ENCODE measurements around the gene POU2F1. TPM values are rescaled to one million over a fixed set of nuclear protein-coding genes. Genes with fewer than 3 reads are reported as not detected.

POU2F1 gene
- total RNA-seq, 1 experiment from 2014 or later, result 25.0 TPM

- Histone ChIP-seq H3K27me3 (replicated peaks; ENCODE audit: insufficient read depth, low read depth, low read length, poor library complexity) (no peaks in the 10 kb centered on the region), H3K4me3 (ENCODE audit: low read depth, low read length, poor library complexity, severe bottlenecking) (peak overlapping the region; percentile 38), H3K9me3 (ENCODE audit: low read depth, low read length, poor library complexity, severe bottlenecking) (no peaks in the 10 kb centered on the region), H3K27ac (ENCODE audit: low read depth, low read length, poor library complexity, severe bottlenecking) (no peak overlapping the region), H3K36me3 (ENCODE audit: insufficient read depth, low read length, poor library complexity, severe bottlenecking) (no peaks in the 10 kb centered on the region), H3K4me1 (ENCODE audit: insufficient read depth, low read length, poor library complexity, severe bottlenecking) (peaks cover 3% of the 10 kb centered on the region)
- intact Hi-C loops (cut with micrococcal nuclease; ENCODE audit: unreplicated experiment), result no loop called here
- ChIA-PET CTCF (interaction anchor here (0.6 to 1.2 kb wide), 5 partner anchors 171 to 493 kb away, joined by 3 to 9 read pairs (median 3); no protein-coding TSS in a partner anchor), POLR2A (ENCODE audit: low non-redundant PET) (no interaction called here)
- no peak for DNase-seq (ENCODE audit: low spot score)
- BruUV-seq (replicated peaks), result no TSS peak
- TF ChIP-seq EZH2 (IDR thresholded peaks at IDR 0.05; ENCODE audit: borderline replicate concordance, low read depth, low read length, poor library complexity, severe bottlenecking) (no peak), CTCF (conservative IDR thresholded peaks at IDR 0.05; ENCODE audit: low read depth, low read length) (no peak)
Measured at GRCh38 chr1:167438171-167439138, 217.8 kb downstream of the POU2F1 start.

GRCh38 chr1:167439301-167439988, 218.8 kb downstream of the POU2F1 start:
- H3K4me1 ChIP-seq (ENCODE audit: insufficient read depth, low read length, poor library complexity, severe bottlenecking), result peaks cover 3% of the 10 kb centered on the region
- POLR2A ChIA-PET (ENCODE audit: low non-redundant PET), result no interaction called here
- no peak for TF ChIP-seq EZH2 (IDR thresholded peaks at IDR 0.05; ENCODE audit: borderline replicate concordance, low read depth, low read length, poor library complexity, severe bottlenecking)
- peak; percentile 36 for TF ChIP-seq CTCF (conservative IDR thresholded peaks at IDR 0.05; ENCODE audit: low read depth, low read length)
- H3K9me3 ChIP-seq (ENCODE audit: low read depth, low read length, poor library complexity, severe bottlenecking), result no peaks in the 10 kb centered on the region
- H3K27ac ChIP-seq (ENCODE audit: low read depth, low read length, poor library complexity, severe bottlenecking), result no peak overlapping the region
- peak; percentile 63 for DNase-seq (ENCODE audit: low spot score)
- H3K27me3 ChIP-seq (replicated peaks; ENCODE audit: insufficient read depth, low read depth, low read length, poor library complexity), result no peaks in the 10 kb centered on the region
- CTCF ChIA-PET, result interaction anchor here (0.8 kb wide), 1 partner anchor 172 kb away, joined by 5 read pairs; no protein-coding TSS in a partner anchor
- BruUV-seq (replicated peaks), result no TSS peak
- peak overlapping the region; percentile 38 for H3K4me3 ChIP-seq (ENCODE audit: low read depth, low read length, poor library complexity, severe bottlenecking)
- H3K36me3 ChIP-seq (ENCODE audit: insufficient read depth, low read length, poor library complexity, severe bottlenecking), result no peaks in the 10 kb centered on the region
- intact Hi-C loops (cut with micrococcal nuclease; ENCODE audit: unreplicated experiment), result no loop called here

GRCh38 chr1:167440345-167440744, 219.7 kb downstream of the POU2F1 start:
- Histone ChIP-seq H3K4me1 (ENCODE audit: insufficient read depth, low read length, poor library complexity, severe bottlenecking) (peaks cover 3% of the 10 kb centered on the region), H3K36me3 (ENCODE audit: insufficient read depth, low read length, poor library complexity, severe bottlenecking) (no peaks in the 10 kb centered on the region), H3K4me3 (ENCODE audit: low read depth, low read length, poor library complexity, severe bottlenecking) (no peak overlapping the region), H3K27me3 (replicated peaks; ENCODE audit: insufficient read depth, low read depth, low read length, poor library complexity) (no peaks in the 10 kb centered on the region), H3K9me3 (ENCODE audit: low read depth, low read length, poor library complexity, severe bottlenecking) (no peaks in the 10 kb centered on the region), H3K27ac (ENCODE audit: low read depth, low read length, poor library complexity, severe bottlenecking) (no peak overlapping the region)
- ChIA-PET CTCF (no interaction called here), POLR2A (ENCODE audit: low non-redundant PET) (no interaction called here)
- no peak for DNase-seq (ENCODE audit: low spot score)
- BruUV-seq (replicated peaks), result no TSS peak
- intact Hi-C loops (cut with micrococcal nuclease; ENCODE audit: unreplicated experiment), result loop anchor here (5.0 to 10.0 kb wide), 3 partner anchors 38 to 528 kb away; no protein-coding TSS in a partner anchor
- TF ChIP-seq EZH2 (IDR thresholded peaks at IDR 0.05; ENCODE audit: borderline replicate concordance, low read depth, low read length, poor library complexity, severe bottlenecking) (no peak), CTCF (conservative IDR thresholded peaks at IDR 0.05; ENCODE audit: low read depth, low read length) (no peak)
